Tibial nerve (tissue), 4 donors: ENCODE measurements around the gene KAZN. TPM values are rescaled to one million over a fixed set of nuclear protein-coding genes. Genes with fewer than 3 reads are reported as not detected.

Experiments
- DNase-seq, 2 donors: peaks; one replicate each; pipeline ENCODE4 v3.0.0-alpha.2; 2019; ENCODE audit warnings: low spot score in 2 of 2
- H3K27ac ChIP-seq, 4 donors: fragments of 200-600 bp; sonication (generic) in 3 of 4; one replicate each; pipeline ENCODE4 v1.5.1; 2017 to 2019; ENCODE audit warnings: mild to moderate bottlenecking in 1 of 4
- H3K27me3 ChIP-seq, 2 donors: fragments of 200-600 bp; sonication (generic) in 1 of 2; one replicate each; pipeline versions ENCODE4 v1.5.1 to v1.6.0; 2017 to 2019
- H3K36me3 ChIP-seq, 3 donors: fragments of 200-600 bp; sonication (generic); one replicate each; pipeline ENCODE4 v1.5.1; 2018 to 2019
- H3K4me1 ChIP-seq, 4 donors: fragments of 200-600 bp; sonication (generic) in 3 of 4; one replicate each; pipeline ENCODE4 v1.5.1; 2017 to 2019
- H3K4me3 ChIP-seq, 4 donors: fragments of 200-600 bp; sonication (generic) in 3 of 4; one replicate each; pipeline ENCODE4 v1.5.1; 2017 to 2019; ENCODE audit warnings: mild to moderate bottlenecking in 1 of 4, moderate library complexity in 1 of 4
- H3K9me3 ChIP-seq, 4 donors: fragments of 200-600 bp; sonication (generic) in 3 of 4; one replicate each; pipeline ENCODE4 v1.5.1; 2017 to 2019
- EP300 ChIP-seq, 2 donors: sonication (generic); formaldehyde crosslinking; IDR thresholded peaks; one replicate each; pipeline ENCODE4 v1.6.1; 2017; ENCODE audit warnings: antibody characterized with exemption in 2 of 2, mild to moderate bottlenecking in 1 of 2
- POLR2A ChIP-seq, 2 donors: fragments of 450-650 bp; IDR thresholded peaks; one replicate each; pipeline ENCODE4 v1.6.1; 2017; ENCODE audit warnings: antibody characterized with exemption in 2 of 2, mild to moderate bottlenecking in 2 of 2, moderate library complexity in 2 of 2
- WGBS, 2 donors: methylation state at CpG; one replicate each; pipeline ENCODE4 v1.1.5; 2018; 5-methylcytosine and 5-hydroxymethylcytosine counted together
- total RNA-seq, 4 donors: library from RNA; depleted of rRNA; stranded (reverse); fragments of >200 nt; gene quantifications; one replicate each; pipeline ENCODE4 v1.1.0, GENCODE V29; 2016
- TF ChIP-seq, protein P1 (sequence below), 5 experiments: fragments of 200-600 bp in 3 of 5; fragments of 450-650 bp in 2 of 5; sonication (generic) in 3 of 5; IDR thresholded peaks; one replicate each; pipeline ENCODE4 v1.5.1; 2016 to 2019; ENCODE audit warnings: antibody characterized with exemption in 5 of 5, mild to moderate bottlenecking in 3 of 5, moderate library complexity in 2 of 5

KAZN gene
- total RNA-seq, 4 donors from 2014 or later, result 16.0 to 29.2 (median 22.2) TPM

DNA sequence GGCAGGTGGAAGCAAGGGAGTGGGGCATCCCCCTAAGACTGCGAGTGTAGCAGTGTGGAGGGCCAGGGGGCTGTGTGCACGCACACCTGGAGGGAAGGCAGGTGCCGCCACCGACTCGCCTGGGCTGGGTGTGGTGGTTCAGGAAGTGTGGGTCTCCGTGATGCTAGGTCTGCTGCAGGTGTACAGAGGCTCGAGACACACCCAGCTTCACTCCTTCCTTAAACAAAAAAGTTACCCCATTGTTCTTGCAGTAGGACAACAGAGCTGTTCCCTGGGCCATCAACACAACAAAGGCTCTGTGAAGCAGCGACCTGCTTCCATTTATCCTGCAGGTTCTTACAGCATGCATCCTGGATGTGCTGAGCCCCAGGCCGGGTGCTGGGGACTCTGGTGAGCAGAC is 454.7 kb downstream of the KAZN start:
- TF ChIP-seq EP300 (IDR thresholded peaks at IDR 0.05), result no peak
- Histone ChIP-seq H3K27me3 (no peaks in the 10 kb centered on the region), H3K36me3 (peaks cover 0 to 8% (median 0%) of the 10 kb centered on the region in 3 donors), H3K9me3 (no peaks in the 10 kb centered on the region), H3K4me1 (no peaks in the 10 kb centered on the region), H3K27ac (no peak overlapping the region), H3K4me3 (no peak overlapping the region)
- WGBS, 2 donors, result 77 to 89% methylated on average over 9 of the region's 9 CpGs
- no peak for DNase-seq

DNA sequence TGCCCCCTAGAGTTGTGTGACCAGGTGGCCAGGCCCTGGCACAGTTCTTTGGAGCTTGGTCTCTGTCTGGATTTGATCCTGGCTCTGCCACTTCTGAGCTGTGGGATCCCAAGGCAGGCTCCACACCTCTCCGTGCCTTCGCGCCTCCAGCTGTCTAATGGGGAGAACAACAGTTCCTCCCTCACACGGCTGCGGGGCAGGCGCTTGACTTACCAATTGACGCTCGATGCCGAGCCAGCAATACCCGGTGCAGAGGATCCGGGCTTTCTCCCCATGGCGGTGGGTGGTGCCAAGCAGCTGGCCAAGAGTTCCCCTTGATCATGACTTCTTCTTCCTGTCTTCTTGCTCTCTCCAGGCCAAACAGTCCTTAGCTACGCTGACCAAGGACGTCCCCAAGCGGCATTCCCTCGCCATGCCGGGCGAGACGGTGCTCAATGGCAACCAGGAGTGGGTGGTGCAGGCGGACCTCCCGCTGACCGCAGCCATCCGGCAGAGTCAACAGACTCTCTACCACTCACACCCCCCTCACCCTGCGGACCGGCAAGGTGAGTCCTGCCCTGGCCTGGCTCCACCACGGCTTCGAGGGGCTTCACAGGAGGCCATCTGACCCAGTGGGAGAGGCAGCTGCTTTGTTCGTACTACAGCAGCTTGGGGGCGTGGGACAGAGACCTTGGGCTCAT is 457.4 kb downstream of the KAZN start:
- H3K4me3 ChIP-seq, result no peak overlapping the region
- peaks cover 0 to 19% (median 0%) of the 10 kb centered on the region in 3 donors for H3K36me3 ChIP-seq
- 91 to 96% methylated on average over 29 of the region's 29 CpGs for WGBS, 2 donors
- no peaks in the 10 kb centered on the region for H3K27me3 ChIP-seq
- DNase-seq, result no peak
- TF ChIP-seq EP300 (IDR thresholded peaks at IDR 0.05) (no peak), POLR2A (IDR thresholded peaks at IDR 0.05) (no peak)
- TF ChIP-seq, protein P1, sequence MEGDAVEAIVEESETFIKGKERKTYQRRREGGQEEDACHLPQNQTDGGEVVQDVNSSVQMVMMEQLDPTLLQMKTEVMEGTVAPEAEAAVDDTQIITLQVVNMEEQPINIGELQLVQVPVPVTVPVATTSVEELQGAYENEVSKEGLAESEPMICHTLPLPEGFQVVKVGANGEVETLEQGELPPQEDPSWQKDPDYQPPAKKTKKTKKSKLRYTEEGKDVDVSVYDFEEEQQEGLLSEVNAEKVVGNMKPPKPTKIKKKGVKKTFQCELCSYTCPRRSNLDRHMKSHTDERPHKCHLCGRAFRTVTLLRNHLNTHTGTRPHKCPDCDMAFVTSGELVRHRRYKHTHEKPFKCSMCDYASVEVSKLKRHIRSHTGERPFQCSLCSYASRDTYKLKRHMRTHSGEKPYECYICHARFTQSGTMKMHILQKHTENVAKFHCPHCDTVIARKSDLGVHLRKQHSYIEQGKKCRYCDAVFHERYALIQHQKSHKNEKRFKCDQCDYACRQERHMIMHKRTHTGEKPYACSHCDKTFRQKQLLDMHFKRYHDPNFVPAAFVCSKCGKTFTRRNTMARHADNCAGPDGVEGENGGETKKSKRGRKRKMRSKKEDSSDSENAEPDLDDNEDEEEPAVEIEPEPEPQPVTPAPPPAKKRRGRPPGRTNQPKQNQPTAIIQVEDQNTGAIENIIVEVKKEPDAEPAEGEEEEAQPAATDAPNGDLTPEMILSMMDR (IDR thresholded peaks at IDR 0.05), result no peak
- H3K4me1 ChIP-seq, result no peaks in the 10 kb centered on the region
- H3K9me3 ChIP-seq, result no peaks in the 10 kb centered on the region
- no peak overlapping the region for H3K27ac ChIP-seq

DNA sequence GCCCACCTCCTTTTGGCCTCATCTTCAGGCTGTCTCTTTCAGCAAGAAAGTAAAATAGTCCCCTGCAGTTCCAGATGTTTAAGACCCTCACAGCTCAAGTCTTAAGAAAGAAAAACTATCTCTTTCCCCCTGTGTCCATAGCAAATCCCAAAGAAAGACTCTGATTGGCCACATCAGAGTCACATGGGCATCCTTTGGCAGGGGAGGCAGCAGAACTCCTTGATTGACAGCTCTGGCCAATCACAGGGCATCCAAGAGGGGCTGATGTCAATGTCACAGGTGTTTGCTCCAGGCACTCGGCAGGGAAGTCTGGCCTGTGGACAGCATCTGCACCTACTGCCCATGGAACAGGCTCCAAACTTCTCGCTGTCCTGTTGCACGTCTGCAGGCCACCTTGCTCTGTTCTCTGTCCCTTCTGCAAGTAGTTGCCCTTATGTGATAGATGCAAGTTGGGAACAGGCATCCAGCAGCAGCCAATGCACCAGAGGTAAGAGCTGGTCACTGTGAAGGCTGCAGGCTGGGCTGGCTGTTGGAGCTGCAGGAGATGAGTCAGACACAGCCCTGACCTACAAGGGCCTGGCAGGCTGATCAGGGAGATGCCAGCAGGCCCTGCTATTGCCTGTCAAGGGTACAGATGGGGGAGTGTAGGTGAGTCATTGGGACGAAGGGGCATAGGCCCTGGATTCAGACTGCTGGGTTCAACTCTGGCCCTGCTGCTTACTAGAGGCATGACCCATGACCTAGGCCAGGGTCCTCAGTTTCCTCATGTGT is 458.2 kb downstream of the KAZN start:
- no peak for DNase-seq
- H3K9me3 ChIP-seq, result peaks cover 0 to 3% (median 0%) of the 10 kb centered on the region in 4 donors
- H3K36me3 ChIP-seq, result peaks cover 0 to 25% (median 0%) of the 10 kb centered on the region in 3 donors
- H3K27me3 ChIP-seq, result no peaks in the 10 kb centered on the region
- H3K4me3 ChIP-seq, result no peak overlapping the region
- H3K4me1 ChIP-seq, result no peaks in the 10 kb centered on the region
- H3K27ac ChIP-seq, result no peak overlapping the region
- TF ChIP-seq, protein P1 (IDR thresholded peaks at IDR 0.05), result no peak
- TF ChIP-seq EP300 (IDR thresholded peaks at IDR 0.05) (no peak), POLR2A (IDR thresholded peaks at IDR 0.05) (no peak)
- 88 to 95% methylated on average over 4 of the region's 4 CpGs for WGBS, 2 donors

DNA sequence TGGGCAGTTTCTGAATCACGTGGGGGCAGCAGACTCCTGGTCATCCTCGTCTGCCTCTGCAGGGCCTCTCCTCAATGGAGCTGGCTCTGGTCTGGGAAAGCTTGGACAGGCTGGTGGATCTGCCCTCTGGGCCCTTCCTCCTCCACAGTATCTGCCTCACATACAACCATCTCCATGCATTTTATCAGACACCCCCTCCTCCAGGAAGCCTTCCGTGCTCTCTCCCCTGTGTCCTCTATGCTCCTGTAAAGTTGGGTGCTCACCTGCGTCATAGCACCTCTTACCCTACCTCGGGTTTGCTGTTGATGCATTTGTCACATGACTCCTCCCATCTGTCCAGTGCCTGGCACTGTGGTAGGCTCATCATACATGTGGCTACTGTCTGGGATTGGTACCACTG is 459.3 kb downstream of the KAZN start:
- TF ChIP-seq EP300 (IDR thresholded peaks at IDR 0.05) (no peak), POLR2A (IDR thresholded peaks at IDR 0.05) (no peak)
- TF ChIP-seq, protein P1 (IDR thresholded peaks at IDR 0.05), result no peak

DNA sequence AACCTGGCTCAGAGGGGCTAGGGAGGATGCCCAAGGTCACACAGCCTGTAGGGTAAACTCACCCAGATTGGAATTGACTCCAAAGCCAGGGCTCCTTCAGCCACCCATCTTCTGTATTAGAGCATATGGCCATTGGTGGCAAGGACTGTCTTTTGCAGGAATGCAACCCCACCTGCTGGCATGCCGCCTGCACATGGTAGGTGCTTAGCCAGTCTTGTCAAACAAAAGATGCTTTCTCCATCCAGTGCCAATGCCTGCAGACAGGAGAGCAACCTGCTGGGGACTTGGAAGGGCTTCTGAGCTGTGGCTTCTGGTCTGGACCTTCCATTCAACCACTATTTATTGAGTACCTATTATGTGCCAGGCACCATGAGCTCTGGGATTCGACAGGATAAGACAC is 459.8 kb downstream of the KAZN start:
- peaks cover 0 to 40% (median 0%) of the 10 kb centered on the region in 3 donors for H3K36me3 ChIP-seq
- WGBS, 2 donors, result 93 to 95% methylated on average over 2 of the region's 2 CpGs

More for the DNA sequence above, 459.3 kb downstream of the KAZN start:
- no peak for DNase-seq
- no peaks in the 10 kb centered on the region for H3K4me1 ChIP-seq
- H3K27me3 ChIP-seq, result no peaks in the 10 kb centered on the region
- peaks cover 0 to 14% (median 0%) of the 10 kb centered on the region in 4 donors for H3K9me3 ChIP-seq
- WGBS, 2 donors, result 73 to 86% methylated on average over 5 of the region's 5 CpGs
- H3K4me3 ChIP-seq, result no peak overlapping the region
- peaks cover 0 to 37% (median 0%) of the 10 kb centered on the region in 3 donors for H3K36me3 ChIP-seq
- H3K27ac ChIP-seq, result no peak overlapping the region

More for the DNA sequence above, 459.8 kb downstream of the KAZN start:
- TF ChIP-seq, protein P1 (IDR thresholded peaks at IDR 0.05), result no peak
- TF ChIP-seq POLR2A (IDR thresholded peaks at IDR 0.05), result no peak
- no peak for TF ChIP-seq EP300 (IDR thresholded peaks at IDR 0.05)
- H3K27me3 ChIP-seq, result no peaks in the 10 kb centered on the region
- H3K4me3 ChIP-seq, result no peak overlapping the region
- no peaks in the 10 kb centered on the region for H3K4me1 ChIP-seq
- DNase-seq, result no peak
- peaks cover 0 to 14% (median 0%) of the 10 kb centered on the region in 4 donors for H3K9me3 ChIP-seq
- no peak overlapping the region for H3K27ac ChIP-seq
